HCT116 (cell line): ENCODE results near the gene SPON1. TPM values are rescaled to one million over a fixed set of nuclear protein-coding genes. Genes with fewer than 3 reads are reported as not detected.

Experiments used
- ATAC-seq: fragments of 200-7000 bp; cut with Tn5 transposase; 2 replicates; pipeline ENCODE4 v1.9.1; 2020; ENCODE audit warnings: mild to moderate bottlenecking, moderate library complexity
- BruUV-seq: library from RNA; stranded (reverse); fragments of 400-500 nt; replicated peaks from 2 replicates; lab custom pipeline; 2021; lab: Mats Ljungman, UMichigan
- CTCF ChIA-PET: fragments of 300-600 bp; sonication (Branson Sonifier 250); formaldehyde crosslinking; loops from one replicate; lab custom pipeline; 2021; ENCODE audit warnings: antibody characterized with exemption; lab: Charles Lee
- POLR2A ChIA-PET: fragments of 300-600, 350-600 bp; sonication (Branson Sonifier 250); formaldehyde crosslinking; loops from one replicate; lab custom pipeline; 2021; ENCODE audit warnings: antibody characterized with exemption; lab: Charles Lee
- RAD21 ChIA-PET, 2 experiments: fragments of 300-600 bp; sonication (Branson Sonifier 250); formaldehyde crosslinking; loops; one replicate each; lab custom pipeline; 2023; ENCODE audit warnings: low total read pairs in 2 of 2; ENCODE audit not compliant: uncharacterized antibody in 2 of 2, unreplicated experiment in 2 of 2, low non-redundant PET in 1 of 2; lab: Charles Lee
- DNase-seq: peaks from one replicate; pipeline ENCODE4 v3.0.0-alpha.2; 2010; ENCODE audit warnings: low read depth, low spot score
- H2AFZ ChIP-seq: fragments of 200-600 bp; shearing (Covaris generic), sonication (generic); 2 replicates; pipeline ENCODE4 v1.6.1; 2017; ENCODE audit warnings: low read depth, mixed run types, mixed read lengths, antibody characterized with exemption, low read length; ENCODE audit not compliant: poor library complexity, severe bottlenecking
- H3K27ac ChIP-seq: 2 replicates; pipeline ENCODE4 v1.5.1; 2012; ENCODE audit warnings: low read depth, low read length
- H3K27me3 ChIP-seq: fragments of 200-600 bp; sonication (generic); 2 replicates; pipeline ENCODE4 v1.6.1; 2016; ENCODE audit warnings: mixed run types, low read length, mixed read lengths; ENCODE audit not compliant: insufficient read depth
- H3K36me3 ChIP-seq, 2 experiments: fragments of 200-500 bp in 1 of 2; fragments of 200-600 bp in 1 of 2; sonication (Bioruptor generic) in 1 of 2; sonication (generic) in 1 of 2; 2 replicates each; pipeline versions ENCODE4 v1.5.1 to v1.6.1; 2014 to 2016; ENCODE audit warnings: low read length in 2 of 2, inconsistent platforms in 1 of 2, mixed read lengths in 1 of 2, mixed run types in 1 of 2; ENCODE audit not compliant: insufficient read depth in 2 of 2, control insufficient read depth in 1 of 2
- H3K4me1 ChIP-seq, 2 experiments: fragments of 200-600 bp in 1 of 2; sonication (generic) in 1 of 2; 2 replicates each; pipeline versions ENCODE4 v1.5.1 to v1.6.1; 2012 to 2017; ENCODE audit warnings: low read length in 2 of 2, inconsistent platforms in 1 of 2, mild to moderate bottlenecking in 1 of 2, mixed read lengths in 1 of 2, mixed run types in 1 of 2, moderate library complexity in 1 of 2; ENCODE audit not compliant: insufficient read depth in 2 of 2, control insufficient read depth in 1 of 2
- H3K4me2 ChIP-seq: fragments of 200-600 bp; sonication (generic); 2 replicates; pipeline ENCODE4 v1.6.1; 2017; ENCODE audit warnings: mixed run types, low read length, mixed read lengths
- H3K4me3 ChIP-seq, 2 experiments: fragments of 200-600 bp in 1 of 2; sonication (generic) in 1 of 2; replicated peaks in 1 of 2; 2 replicates each; pipeline ENCODE4 v1.5.1; 2011 to 2016; ENCODE audit warnings: low read length in 2 of 2, control low read depth in 1 of 2, low read depth in 1 of 2, mild to moderate bottlenecking in 1 of 2, mixed read lengths in 1 of 2, mixed run types in 1 of 2
- H3K79me2 ChIP-seq: fragments of 200-600 bp; sonication (generic); 2 replicates; pipeline ENCODE4 v1.6.1; 2017; ENCODE audit warnings: mild to moderate bottlenecking, mixed run types, low read length, moderate library complexity, mixed read lengths; ENCODE audit not compliant: insufficient read depth
- H3K9ac ChIP-seq: fragments of 200-600 bp; sonication (generic); 2 replicates; pipeline ENCODE4 v1.6.1; 2016; ENCODE audit warnings: low read length, mixed read lengths
- H3K9me2 ChIP-seq: fragments of 200-600 bp; sonication (generic), shearing (Covaris generic); 2 replicates; pipeline ENCODE4 v1.6.1; 2017; ENCODE audit warnings: mixed run types, mild to moderate bottlenecking, moderate library complexity; ENCODE audit not compliant: insufficient read depth
- H3K9me3 ChIP-seq, 2 experiments: fragments of 200-500 bp in 1 of 2; fragments of 200-600 bp in 1 of 2; sonication (Bioruptor generic) in 1 of 2; sonication (generic) in 1 of 2; 2 replicates each; pipeline ENCODE4 v1.6.1; 2014 to 2017; ENCODE audit warnings: low read length in 2 of 2, mixed read lengths in 2 of 2, inconsistent platforms in 1 of 2, low read depth in 1 of 2, mild to moderate bottlenecking in 1 of 2, mixed run types in 1 of 2, moderate library complexity in 1 of 2; ENCODE audit not compliant: control insufficient read depth in 1 of 2, insufficient read depth in 1 of 2
- H4K20me1 ChIP-seq: fragments of 200-600 bp; sonication (generic), shearing (Covaris generic); 2 replicates; pipeline ENCODE4 v1.6.1; 2017; ENCODE audit warnings: mixed run types, mild to moderate bottlenecking, moderate library complexity; ENCODE audit not compliant: insufficient read depth
- CBX3 ChIP-seq: IDR thresholded peaks from 2 replicates; pipeline ENCODE4 v1.6.1; 2012; ENCODE audit warnings: low read depth
- EGR1 ChIP-seq: IDR thresholded peaks from 2 replicates; pipeline ENCODE4 v1.6.1; 2012; ENCODE audit warnings: low read depth
- ELF1 ChIP-seq: IDR thresholded peaks from 2 replicates; pipeline ENCODE4 v1.6.1; 2012; ENCODE audit warnings: low read depth, borderline replicate concordance
- EZH2phosphoT487 ChIP-seq: fragments of 200-600 bp; IDR thresholded peaks from 2 replicates; pipeline ENCODE4 v1.6.1; 2018; ENCODE audit warnings: antibody characterized with exemption, borderline replicate concordance
- FOSL1 ChIP-seq: IDR thresholded peaks from 2 replicates; pipeline ENCODE4 v1.6.1; 2012; ENCODE audit warnings: low read depth
- ZFX ChIP-seq: fragments of 450-650 bp; IDR thresholded peaks from 2 replicates; pipeline ENCODE4 v1.6.1; 2017
- ZNF274 ChIP-seq: fragments of 200-500 bp; sonication (Bioruptor generic); IDR thresholded peaks from 2 replicates; pipeline ENCODE4 v1.6.1; 2014; ENCODE audit warnings: mild to moderate bottlenecking, low read depth, low read length, inconsistent platforms
- intact Hi-C: fragments of 100-400 bp; cut with micrococcal nuclease; formaldehyde crosslinking; loops from 2 replicates; pipeline ENCODE4 v1.10.0; 2022
- total RNA-seq: library from RNA; stranded (reverse); gene quantifications from one replicate; pipeline ENCODE4 v1.2.1, GENCODE V29; 2021; ENCODE audit not compliant: unreplicated experiment
- TF ChIP-seq, protein P1 (sequence below): IDR thresholded peaks from 2 replicates; pipeline ENCODE4 v1.6.1; 2011; ENCODE audit warnings: mild to moderate bottlenecking, low read length, moderate library complexity; ENCODE audit not compliant: insufficient replicate concordance; ENCODE audit errors: extremely low read depth

Gene SPON1
- total RNA-seq, 1 experiment from 2014 or later: 0.17 TPM

DNA sequence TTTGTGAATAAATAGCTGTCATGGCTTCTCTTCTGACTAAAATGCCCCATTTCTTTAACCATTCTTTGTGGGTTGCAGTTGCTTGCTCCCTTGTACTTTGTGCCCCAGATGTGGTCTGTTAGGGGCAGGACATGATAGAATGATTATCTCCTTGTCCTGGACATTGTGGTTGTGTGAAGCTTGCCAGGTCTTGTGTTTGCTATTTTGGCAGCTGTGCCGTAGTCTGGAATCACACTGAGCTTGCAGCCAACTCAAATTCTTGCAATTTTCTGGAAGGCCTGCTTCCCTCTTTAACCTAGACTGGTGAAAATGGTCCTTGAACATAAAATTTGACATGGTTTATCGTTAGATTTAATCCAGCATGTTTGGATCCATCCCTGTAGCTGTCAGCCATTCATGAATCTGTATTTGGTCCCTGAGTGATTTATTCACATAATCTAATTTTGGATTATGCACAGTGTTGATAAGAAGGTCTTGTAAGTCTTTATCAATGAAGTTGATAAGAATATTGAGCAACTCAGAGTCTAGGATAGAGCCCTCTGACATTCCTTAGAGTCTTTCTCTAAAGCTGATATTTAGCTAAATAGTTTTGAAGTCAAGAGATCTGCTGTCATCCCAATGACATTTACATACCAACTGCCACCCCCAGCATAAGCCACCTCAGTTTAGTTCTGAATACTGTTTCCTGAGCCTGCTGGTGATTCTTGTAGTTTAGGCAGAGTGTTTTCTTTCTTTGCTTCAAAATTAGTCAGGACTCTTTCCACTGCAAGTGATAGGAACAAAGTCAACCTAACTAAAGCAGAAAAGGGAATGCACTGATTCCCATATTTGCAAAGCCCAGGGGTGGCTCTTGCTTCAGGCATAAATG, 9.8 kb downstream of the SPON1 start:
- H4K20me1 ChIP-seq: no peaks in the 10 kb centered on the region
- POLR2A ChIA-PET: no interaction called here
- DNase-seq: no peak

More for the DNA sequence above, 9.8 kb downstream of the SPON1 start:
- Histone ChIP-seq H3K27me3 (peaks cover 9% of the 10 kb centered on the region; the same call in 1 of the 2 replicates), H3K27ac (no peak overlapping the region), H3K79me2 (no peaks in the 10 kb centered on the region), H3K9me2 (no peaks in the 10 kb centered on the region), H3K4me1 (no peaks in the 10 kb centered on the region), H2AFZ (no peak overlapping the region), H3K9ac (no peak overlapping the region), H3K4me2 (no peak overlapping the region), H3K9me3 (no peaks in the 10 kb centered on the region), H3K36me3 (no peaks in the 10 kb centered on the region), H3K4me3 (no peak overlapping the region)
- ChIA-PET CTCF (interaction anchor here (0.8 to 1.2 kb wide), 2 partner anchors 176 to 203 kb away, joined by 3 to 4 read pairs; no protein-coding TSS in a partner anchor), RAD21 (no interaction called here)
- BruUV-seq: no TSS peak
- intact Hi-C loops: loop anchor here (5.0 kb wide), 1 partner anchor 275 kb away; no protein-coding TSS in a partner anchor
- no peak for ATAC-seq
- TF ChIP-seq CBX3: no peak
- no peak for TF ChIP-seq ZFX
- no peak for TF ChIP-seq ZNF274
- TF ChIP-seq EZH2phosphoT487: no peak
- no peak for TF ChIP-seq ELF1
- TF ChIP-seq, protein P1, sequence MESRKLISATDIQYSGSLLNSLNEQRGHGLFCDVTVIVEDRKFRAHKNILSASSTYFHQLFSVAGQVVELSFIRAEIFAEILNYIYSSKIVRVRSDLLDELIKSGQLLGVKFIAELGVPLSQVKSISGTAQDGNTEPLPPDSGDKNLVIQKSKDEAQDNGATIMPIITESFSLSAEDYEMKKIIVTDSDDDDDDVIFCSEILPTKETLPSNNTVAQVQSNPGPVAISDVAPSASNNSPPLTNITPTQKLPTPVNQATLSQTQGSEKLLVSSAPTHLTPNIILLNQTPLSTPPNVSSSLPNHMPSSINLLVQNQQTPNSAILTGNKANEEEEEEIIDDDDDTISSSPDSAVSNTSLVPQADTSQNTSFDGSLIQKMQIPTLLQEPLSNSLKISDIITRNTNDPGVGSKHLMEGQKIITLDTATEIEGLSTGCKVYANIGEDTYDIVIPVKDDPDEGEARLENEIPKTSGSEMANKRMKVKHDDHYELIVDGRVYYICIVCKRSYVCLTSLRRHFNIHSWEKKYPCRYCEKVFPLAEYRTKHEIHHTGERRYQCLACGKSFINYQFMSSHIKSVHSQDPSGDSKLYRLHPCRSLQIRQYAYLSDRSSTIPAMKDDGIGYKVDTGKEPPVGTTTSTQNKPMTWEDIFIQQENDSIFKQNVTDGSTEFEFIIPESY: no peak
- no peak for TF ChIP-seq FOSL1
- TF ChIP-seq EGR1: no peak
- TF ChIP-seq, all 23 proteins: peak for 0
